ENCODE data around the gene FBRS. TPM values are rescaled to one million over a fixed set of nuclear protein-coding genes. Genes with fewer than 3 reads are reported as not detected.

FBRS gene
- total RNA-seq, 1 donor from 2014 or later, result 68.6 TPM

GRCh38 chr16:30667361-30667905 is 9.2 kb downstream of the FBRS start:
- no peaks in the 10 kb centered on the region for H3K27me3 ChIP-seq (ENCODE audit: low read depth)
- no peak overlapping the region for H3K4me3 ChIP-seq
- H3K9me3 ChIP-seq, result no peaks in the 10 kb centered on the region
- H3K36me3 ChIP-seq, result peaks cover 88% of the 10 kb centered on the region
- intact Hi-C loops (cut with DNase I), result no loop called here
- DNase-seq (no peak), ATAC-seq (no peak)
- H3K27ac ChIP-seq, result no peak overlapping the region
- peaks cover 16% of the 10 kb centered on the region for H3K4me1 ChIP-seq
- no peak for TF ChIP-seq CTCF (IDR thresholded peaks at IDR 0.05)

- no peak for TF ChIP-seq CTCF (IDR thresholded peaks at IDR 0.05)
- Histone ChIP-seq H3K36me3 (peaks cover 78% of the 10 kb centered on the region), H3K4me1 (peaks cover 6% of the 10 kb centered on the region), H3K27ac (no peak overlapping the region), H3K4me3 (no peak overlapping the region), H3K27me3 (ENCODE audit: low read depth) (no peaks in the 10 kb centered on the region), H3K9me3 (no peaks in the 10 kb centered on the region)
- ATAC-seq, result no peak
- no peak for DNase-seq
- intact Hi-C loops (cut with DNase I), result no loop called here
These were observed 10.2 kb downstream of the FBRS start for GRCh38 chr16:30668393-30668792.

DNA sequence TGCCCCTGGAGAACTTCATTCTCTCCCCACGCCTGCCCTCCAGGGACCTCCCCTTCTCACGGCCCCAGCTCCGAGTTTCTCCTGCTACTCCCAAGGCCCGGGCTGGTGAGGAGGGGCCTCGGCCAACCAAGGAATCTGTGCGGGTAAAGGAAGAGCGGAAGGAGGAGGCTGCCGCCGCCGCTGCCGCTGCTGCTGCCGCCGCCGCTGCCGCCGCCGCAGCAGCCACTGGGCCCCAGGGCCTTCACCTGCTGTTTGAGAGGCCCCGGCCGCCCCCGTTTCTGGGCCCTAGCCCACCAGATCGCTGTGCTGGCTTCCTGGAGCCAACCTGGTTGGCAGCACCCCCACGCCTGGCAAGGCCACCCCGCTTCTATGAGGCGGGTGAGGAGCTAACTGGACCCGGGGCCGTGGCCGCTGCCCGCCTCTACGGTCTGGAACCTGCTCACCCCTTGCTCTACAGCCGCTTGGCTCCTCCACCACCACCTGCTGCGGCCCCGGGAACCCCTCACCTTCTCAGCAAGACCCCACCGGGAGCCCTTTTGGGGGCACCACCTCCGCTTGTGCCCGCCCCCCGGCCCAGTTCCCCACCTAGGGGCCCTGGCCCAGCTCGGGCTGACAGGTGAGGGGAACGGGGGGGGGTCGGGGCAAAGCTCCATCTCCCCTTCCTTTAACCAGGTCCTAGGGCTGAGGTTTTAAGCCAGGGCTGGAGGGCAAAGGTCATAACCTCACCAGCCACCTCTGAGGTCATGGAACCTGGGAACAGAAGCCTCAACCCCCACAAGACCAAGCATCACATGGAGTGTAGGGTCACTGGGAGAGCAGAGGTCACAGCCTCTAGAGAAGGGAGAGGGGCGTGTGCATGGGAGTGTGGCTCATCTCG is 11.0 kb downstream of the FBRS start:
- H3K27me3 ChIP-seq (ENCODE audit: low read depth), result no peaks in the 10 kb centered on the region
- no peak for TF ChIP-seq CTCF (IDR thresholded peaks at IDR 0.05)
- no peak for ATAC-seq
- no peak for DNase-seq
- H3K27ac ChIP-seq, result no peak overlapping the region
- intact Hi-C loops (cut with DNase I), result no loop called here
- H3K4me1 ChIP-seq, result no peaks in the 10 kb centered on the region
- H3K36me3 ChIP-seq, result peaks cover 70% of the 10 kb centered on the region
- no peak overlapping the region for H3K4me3 ChIP-seq
- no peaks in the 10 kb centered on the region for H3K9me3 ChIP-seq

GRCh38 chr16:30669903-30670824 is 11.9 kb downstream of the FBRS start:
- no peaks in the 10 kb centered on the region for H3K9me3 ChIP-seq
- ATAC-seq (peak in 1 of 2 donors; percentile 13), DNase-seq (no peak)
- intact Hi-C loops (cut with DNase I), result no loop called here
- H3K4me1 ChIP-seq, result no peaks in the 10 kb centered on the region
- H3K27me3 ChIP-seq (ENCODE audit: low read depth), result no peaks in the 10 kb centered on the region
- no peak for TF ChIP-seq CTCF (IDR thresholded peaks at IDR 0.05)
- peaks cover 61% of the 10 kb centered on the region for H3K36me3 ChIP-seq
- H3K4me3 ChIP-seq, result no peak overlapping the region
- H3K27ac ChIP-seq, result no peak overlapping the region

DNA sequence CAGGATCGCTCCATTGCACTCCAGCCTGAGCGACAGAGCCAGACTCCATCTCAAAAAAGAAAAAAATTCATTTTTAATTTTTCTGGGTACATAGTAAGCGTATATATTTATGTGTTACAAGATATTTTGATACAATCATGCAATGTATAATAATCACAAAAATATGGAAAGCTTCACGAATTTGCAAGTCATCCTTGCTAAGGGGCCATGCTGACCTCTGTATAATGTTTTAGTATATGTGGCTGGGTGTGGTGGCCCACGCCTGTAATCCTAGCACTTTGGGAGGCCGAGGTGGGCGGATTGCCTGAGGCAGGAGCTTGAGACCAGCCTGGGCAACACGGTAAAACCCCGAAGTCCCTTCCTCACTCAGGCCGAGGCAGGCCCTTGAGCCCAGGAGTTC is 16.9 kb downstream of the FBRS start:
- Histone ChIP-seq H3K27me3 (ENCODE audit: low read depth) (no peaks in the 10 kb centered on the region), H3K9me3 (no peaks in the 10 kb centered on the region), H3K27ac (no peak overlapping the region), H3K4me3 (no peak overlapping the region), H3K4me1 (no peaks in the 10 kb centered on the region), H3K36me3 (peaks cover 12% of the 10 kb centered on the region)
- no peak for TF ChIP-seq CTCF (IDR thresholded peaks at IDR 0.05)
- no peak for DNase-seq
- intact Hi-C loops (cut with DNase I), result no loop called here
- ATAC-seq, result no peak
